Putamen (tissue), 1 donor: Measurements from ENCODE around the gene PIGL.
"Not testable (repeated sequence)": the region's sequence is repeated elsewhere in the genome, so short reads cannot be mapped to it uniquely, and the experiment has no call there.

Experiments
- DNase-seq: peaks from one replicate; pipeline ENCODE4 v3.0.0-alpha.2; 2016; ENCODE audit warnings: low spot score

PIGL gene

GRCh38 chr17:16312061-16312460, 95.1 kb downstream of the PIGL start:
- DNase-seq: not testable (repeated sequence)

GRCh38 chr17:16313139-16314090, 96.4 kb downstream of the PIGL start:
- DNase-seq: no peak

DNA sequence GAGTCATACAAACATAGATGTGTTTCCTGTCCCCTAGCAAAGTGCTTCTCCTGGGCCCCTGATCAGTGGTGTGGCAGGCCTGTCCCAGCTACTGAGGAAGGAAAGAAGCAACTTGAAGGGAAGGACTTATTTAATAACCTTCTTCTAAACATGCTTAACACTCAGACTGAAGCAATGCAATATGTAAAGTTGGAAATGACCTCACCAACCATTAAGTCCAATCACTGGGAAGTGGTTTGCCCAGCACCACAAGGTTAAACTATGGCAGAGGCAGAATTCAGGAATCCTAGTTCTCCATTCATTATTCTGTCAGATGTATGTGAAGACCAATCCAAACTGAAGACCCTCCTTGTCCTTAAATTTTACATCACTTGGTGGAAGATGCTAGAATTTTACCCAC, 97.2 kb downstream of the PIGL start:
- DNase-seq: no peak

DNA sequence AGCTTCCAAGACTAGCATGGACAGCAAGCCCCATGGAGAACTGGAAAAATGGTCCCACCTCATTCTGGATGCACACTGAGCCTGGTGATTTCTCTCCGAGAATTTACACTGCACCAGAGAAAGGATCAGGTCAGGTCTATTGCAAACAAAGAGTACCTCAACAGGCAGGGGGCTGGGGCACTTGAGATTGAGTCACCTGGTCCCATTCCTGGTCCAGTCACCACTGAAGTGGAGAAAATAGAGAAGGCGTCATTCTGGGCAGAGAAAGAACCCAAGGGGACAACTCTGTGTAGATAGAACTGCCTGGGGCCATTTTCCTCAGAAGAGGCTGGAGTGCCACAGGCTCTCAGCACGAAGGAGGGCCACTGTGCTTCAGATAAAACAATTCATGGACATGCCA, 97.8 kb downstream of the PIGL start:
- DNase-seq: no peak

- no peak for DNase-seq
These were observed 103.0 kb downstream of the PIGL start for GRCh38 chr17:16319969-16320368.

- no peak for DNase-seq
These were observed 105.6 kb downstream of the PIGL start for GRCh38 chr17:16322636-16323035.

DNA sequence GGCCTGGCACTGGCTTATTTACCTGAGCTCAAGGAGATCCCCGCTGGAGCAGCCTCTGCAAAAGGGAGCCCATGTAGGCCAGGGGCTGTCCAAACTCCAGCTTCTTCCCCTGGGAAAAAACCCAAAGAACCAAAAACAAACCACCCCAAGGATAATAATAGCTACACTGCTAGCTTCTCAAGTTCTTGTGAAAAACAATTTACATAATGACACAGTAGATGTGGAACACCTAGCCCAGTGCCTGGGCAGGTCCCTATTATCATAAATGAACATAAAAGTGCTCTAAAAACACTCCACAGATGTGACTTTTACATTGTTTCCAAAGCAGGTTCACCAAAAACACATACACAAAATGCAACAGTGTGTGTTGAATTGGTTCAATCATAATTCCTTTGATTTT, 109.0 kb downstream of the PIGL start:
- no peak for DNase-seq

GRCh38 chr17:16327018-16327417, 110.0 kb downstream of the PIGL start:
- DNase-seq: no peak

GRCh38 chr17:16328997-16329396, 112.0 kb downstream of the PIGL start:
- DNase-seq: no peak

GRCh38 chr17:16329519-16330271, 112.7 kb downstream of the PIGL start:
- no peak for DNase-seq

GRCh38 chr17:16338391-16338790, 121.4 kb downstream of the PIGL start:
- DNase-seq: no peak

GRCh38 chr17:16339402-16339801, 122.4 kb downstream of the PIGL start:
- no peak for DNase-seq

DNA sequence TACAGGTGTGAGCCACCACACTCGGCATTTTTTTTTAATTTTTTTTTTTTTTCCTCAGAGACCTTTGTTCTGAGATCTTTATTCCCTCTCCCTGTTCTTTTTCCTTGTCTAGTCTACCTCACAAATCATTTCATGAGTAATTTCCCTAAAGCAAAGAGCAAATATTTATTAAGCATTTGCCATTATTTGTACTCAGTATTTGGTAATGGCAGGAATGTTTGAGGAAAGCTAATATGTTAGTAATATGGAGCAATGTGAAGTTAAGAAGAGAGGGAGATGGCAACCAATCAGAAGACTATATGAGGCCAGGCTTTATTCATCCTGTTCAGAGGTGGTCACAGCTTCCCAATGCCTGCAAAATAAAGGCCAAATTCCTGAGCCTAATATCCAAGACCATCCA, 122.9 kb downstream of the PIGL start:
- no peak for DNase-seq

GRCh38 chr17:16342979-16343378, 126.0 kb downstream of the PIGL start:
- no peak for DNase-seq

DNA sequence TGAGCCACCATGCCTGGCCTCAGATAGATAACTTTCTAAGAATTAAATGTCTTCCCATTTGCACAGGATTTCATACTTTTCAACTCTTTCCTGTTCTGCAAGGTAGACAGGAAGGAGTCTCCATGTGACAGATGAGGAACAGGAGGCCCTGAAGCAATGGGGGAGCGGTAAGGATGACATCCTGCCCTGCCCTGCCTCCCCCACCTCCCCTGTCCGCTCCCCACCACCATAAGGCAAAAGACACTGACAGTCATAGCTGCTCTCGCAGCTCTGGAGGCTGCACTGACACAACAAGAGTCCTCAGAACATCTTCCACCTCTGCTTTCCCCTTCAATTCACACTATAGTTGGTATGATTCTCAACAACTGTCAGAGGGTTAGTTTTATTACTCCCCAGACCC, 126.6 kb downstream of the PIGL start:
- no peak for DNase-seq

- DNase-seq: no peak
These were observed 128.6 kb downstream of the PIGL start for GRCh38 chr17:16345565-16345964.

- no peak for DNase-seq
These were observed 129.8 kb downstream of the PIGL start for GRCh38 chr17:16346721-16347271.

- no peak for DNase-seq
These were observed 131.6 kb downstream of the PIGL start for GRCh38 chr17:16348586-16348985.

DNA sequence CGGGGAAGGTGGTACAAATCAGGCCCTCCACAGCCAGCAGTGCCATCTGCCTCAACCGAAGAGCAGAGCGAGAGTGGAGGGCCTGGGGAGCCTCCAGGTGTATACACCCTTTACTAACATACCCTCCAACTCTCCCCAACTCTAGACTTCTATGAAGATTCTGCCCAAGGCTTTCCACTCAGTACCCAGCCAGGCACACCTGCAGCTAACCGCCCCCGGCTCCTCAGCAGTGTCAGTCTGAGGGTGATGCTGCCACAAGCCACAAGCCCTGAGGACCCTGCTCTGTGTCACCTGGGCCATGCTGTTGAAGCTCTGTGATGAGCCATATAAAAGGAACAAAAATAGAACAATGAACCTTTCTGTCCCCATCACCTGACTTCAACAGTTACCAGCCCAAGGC, 132.4 kb downstream of the PIGL start:
- DNase-seq: no peak

DNA sequence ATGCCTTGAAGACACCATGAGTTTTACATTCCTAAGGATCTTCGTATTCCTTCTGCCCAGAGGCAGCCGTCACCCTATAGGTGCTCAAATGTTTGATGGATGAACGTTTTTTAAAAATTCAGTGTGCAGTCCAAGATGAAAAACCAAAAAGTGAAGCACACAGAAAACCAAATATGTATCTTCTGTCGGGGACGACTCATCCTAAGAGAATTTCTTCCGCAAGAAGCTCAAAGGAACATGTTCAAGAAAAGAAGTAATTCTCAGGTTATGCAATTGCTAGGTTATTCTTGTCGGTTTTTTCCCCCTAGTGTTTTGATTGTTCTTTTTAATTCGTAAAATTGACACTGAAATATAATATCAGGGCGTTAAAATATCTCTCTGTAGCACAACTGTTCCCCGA, 134.8 kb downstream of the PIGL start:
- no peak for DNase-seq

GRCh38 chr17:16352303-16352666, 135.3 kb downstream of the PIGL start:
- DNase-seq: peak; percentile 68

- no peak for DNase-seq
These were observed 135.8 kb downstream of the PIGL start for GRCh38 chr17:16352667-16353316.
